Skeletal muscle tissue (tissue), 4 donors: Measurements from ENCODE around the gene RPS17. TPM values are rescaled to one million over a fixed set of nuclear protein-coding genes. Genes with fewer than 3 reads are reported as not detected.
A peak's percentile ranks its signal among the peaks of the same experiment; 100 is the strongest.

Source experiments
- H3K27ac ChIP-seq: one replicate; pipeline ENCODE4 v1.7.0; 2013; ENCODE audit warnings: mild to moderate bottlenecking, low read depth, low read length, inconsistent platforms
- H3K27me3 ChIP-seq, 3 donors: one replicate each; pipeline ENCODE4 v1.7.0; 2013; ENCODE audit warnings: low read length in 3 of 3; ENCODE audit not compliant: control insufficient read depth in 3 of 3, insufficient read depth in 3 of 3
- H3K36me3 ChIP-seq, 3 donors: one replicate each; pipeline ENCODE4 v1.7.0; 2013; ENCODE audit warnings: low read length in 3 of 3; ENCODE audit not compliant: control insufficient read depth in 3 of 3, insufficient read depth in 3 of 3
- H3K4me1 ChIP-seq, 3 donors: one replicate each; pipeline ENCODE4 v1.7.0; 2013; ENCODE audit warnings: low read length in 3 of 3, mild to moderate bottlenecking in 3 of 3; ENCODE audit not compliant: control insufficient read depth in 3 of 3, insufficient read depth in 3 of 3
- H3K4me3 ChIP-seq, 3 donors: one replicate each; pipeline ENCODE4 v1.7.0; 2013; ENCODE audit warnings: low read length in 3 of 3
- H3K9ac ChIP-seq, 3 donors: one replicate each; pipeline ENCODE4 v1.7.0; 2013; ENCODE audit warnings: low read length in 3 of 3, mild to moderate bottlenecking in 3 of 3, moderate library complexity in 2 of 3, low read depth in 1 of 3
- H3K9me3 ChIP-seq, 3 donors: one replicate each; pipeline ENCODE4 v1.7.0; 2013; ENCODE audit warnings: low read length in 3 of 3; ENCODE audit not compliant: control insufficient read depth in 3 of 3
- total RNA-seq: library from RNA; depleted of rRNA; stranded (reverse); fragments of >200 nt; gene quantifications from one replicate; pipeline ENCODE4 v1.2.3, GENCODE V29; 2014
- donor health status: Osteomylitis.

The RPS17 gene
- 2,242 TPM for total RNA-seq

DNA sequence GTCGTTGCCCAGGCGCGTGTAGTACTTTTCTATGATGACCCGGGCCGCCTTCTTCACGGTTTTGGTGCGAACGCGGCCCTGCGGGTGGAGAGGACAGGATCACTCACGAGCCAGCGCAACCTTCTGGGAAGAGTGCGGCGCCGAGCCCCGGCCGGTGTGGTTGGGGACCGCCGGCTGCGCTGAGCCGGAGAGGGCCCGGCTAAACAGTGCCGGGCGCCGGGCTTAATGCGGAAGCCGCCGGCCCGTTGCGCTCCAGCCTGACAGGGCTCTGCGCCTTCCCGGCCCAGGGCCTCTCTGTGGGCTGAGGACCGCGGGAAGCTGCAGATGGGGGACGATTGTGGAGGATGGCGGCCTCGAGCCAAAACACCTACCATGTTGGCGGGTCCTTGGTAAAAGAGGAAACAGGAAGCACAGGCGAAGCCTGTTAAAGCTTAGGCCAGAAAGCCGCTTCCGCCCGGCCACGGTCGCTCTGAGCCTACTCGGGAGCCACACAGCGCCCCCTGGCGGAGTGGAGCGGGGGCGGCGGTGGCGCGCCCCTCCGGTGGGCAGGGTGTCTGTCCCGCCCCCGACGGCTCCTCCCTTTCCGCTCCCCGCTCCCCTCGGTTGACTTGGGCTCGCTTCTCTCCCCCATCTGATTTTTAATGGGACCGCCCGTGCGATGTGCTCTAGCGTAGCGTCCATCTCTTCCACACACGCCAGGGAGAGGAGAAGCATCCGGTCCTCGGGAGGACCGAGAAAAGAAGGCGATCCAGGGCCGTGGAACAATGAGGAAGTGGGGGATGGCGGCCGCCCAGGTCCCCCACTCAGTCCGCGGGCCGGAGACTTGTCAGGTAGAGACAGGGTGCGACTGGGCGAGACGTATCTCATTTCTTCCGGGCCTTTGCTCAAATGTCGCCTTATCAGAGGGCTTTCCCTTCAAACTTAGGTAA, at the start of gene RPS17:
Gene RPS17, minus strand, starts transcription at position 403 of the 929 bp plus-strand sequence. Its CDS starts 29 bp downstream, at position 374.
- peaks cover 29 to 34% (median 31%) of the 10 kb centered on the region in 3 donors for H3K36me3 ChIP-seq
- H3K9ac ChIP-seq, result peak within 1 kb of the TSS; percentile 84 to 98 (median 95)
- peaks cover 7 to 28% (median 13%) of the 10 kb centered on the region in 3 donors for H3K4me1 ChIP-seq
- H3K4me3 ChIP-seq, result peak within 1 kb of the TSS; percentile 82 to 97 (median 90)
- H3K9me3 ChIP-seq, result no peaks in the 10 kb centered on the region
- H3K27ac ChIP-seq, result peak within 1 kb of the TSS; percentile 77
- H3K27me3 ChIP-seq, result no peaks in the 10 kb centered on the region

DNA sequence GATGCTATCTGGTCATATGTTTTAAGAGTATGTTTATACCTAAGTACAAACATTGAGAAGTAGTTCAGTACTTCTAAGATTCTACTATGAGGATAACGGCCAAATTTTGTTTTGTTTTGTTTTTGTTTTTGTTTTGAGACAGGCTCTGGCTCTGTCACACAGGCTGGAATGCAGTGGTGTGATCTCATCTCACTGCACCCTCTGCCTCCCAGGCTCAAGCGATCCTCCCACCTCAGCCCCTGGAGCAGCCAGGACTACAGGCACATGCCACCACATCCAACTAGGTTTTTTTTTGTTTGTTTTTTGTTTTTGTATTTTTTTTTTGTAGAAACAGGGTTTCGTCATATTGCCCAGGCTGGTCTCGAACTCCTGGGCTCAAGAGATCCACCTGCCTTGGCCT, 47.5 kb upstream of the RPS17 start:
- Histone ChIP-seq H3K9ac (no peak overlapping the region), H3K27me3 (peaks cover 0 to 3% (median 2%) of the 10 kb centered on the region in 3 donors)

GRCh38 chr15:82585072-82585471, 44.8 kb upstream of the RPS17 start:
- no peak overlapping the region for H3K27ac ChIP-seq
- H3K9ac ChIP-seq, result no peak overlapping the region
- H3K4me1 ChIP-seq, result no peaks in the 10 kb centered on the region
- no peak overlapping the region for H3K4me3 ChIP-seq
- H3K27me3 ChIP-seq, result peaks cover 0 to 4% (median 2%) of the 10 kb centered on the region in 3 donors
- no peaks in the 10 kb centered on the region for H3K36me3 ChIP-seq
- H3K9me3 ChIP-seq, result no peaks in the 10 kb centered on the region

More for the DNA sequence above, 47.5 kb upstream of the RPS17 start:
- H3K27ac ChIP-seq, result no peak overlapping the region
- H3K4me1 ChIP-seq, result no peaks in the 10 kb centered on the region
- no peaks in the 10 kb centered on the region for H3K9me3 ChIP-seq
- no peaks in the 10 kb centered on the region for H3K36me3 ChIP-seq
- no peak overlapping the region for H3K4me3 ChIP-seq

DNA sequence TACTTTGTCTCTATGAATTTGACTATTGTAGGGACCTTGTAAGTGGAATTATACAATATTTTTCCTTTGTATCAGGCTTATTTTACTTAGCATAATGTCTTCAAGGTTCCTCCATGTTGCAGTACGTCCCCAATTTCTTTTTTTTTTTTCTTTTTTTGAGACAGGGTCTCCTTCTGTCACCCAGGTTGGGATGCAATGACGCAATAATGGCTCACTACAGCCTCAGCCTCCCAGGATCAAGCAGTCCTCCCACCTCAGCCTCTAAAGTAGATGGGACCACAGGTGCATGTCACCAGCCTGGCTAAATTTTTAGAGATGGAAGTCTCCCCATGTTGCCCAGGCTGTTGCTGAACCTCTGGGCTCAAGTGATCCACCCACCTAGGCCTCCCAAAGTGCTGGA, 40.5 kb upstream of the RPS17 start:
- no peak overlapping the region for H3K27ac ChIP-seq
- H3K9ac ChIP-seq, result no peak overlapping the region
- H3K9me3 ChIP-seq, result no peaks in the 10 kb centered on the region
- H3K36me3 ChIP-seq, result no peaks in the 10 kb centered on the region
- H3K4me1 ChIP-seq, result no peaks in the 10 kb centered on the region
- H3K4me3 ChIP-seq, result no peak overlapping the region
- peaks cover 0 to 4% (median 2%) of the 10 kb centered on the region in 3 donors for H3K27me3 ChIP-seq

GRCh38 chr15:82575335-82575734, 35.1 kb upstream of the RPS17 start:
- Histone ChIP-seq H3K27me3 (no peaks in the 10 kb centered on the region), H3K9ac (no peak overlapping the region), H3K27ac (no peak overlapping the region), H3K9me3 (no peaks in the 10 kb centered on the region), H3K4me1 (peaks cover 7 to 16% (median 14%) of the 10 kb centered on the region in 3 donors), H3K4me3 (no peak overlapping the region), H3K36me3 (no peaks in the 10 kb centered on the region)

DNA sequence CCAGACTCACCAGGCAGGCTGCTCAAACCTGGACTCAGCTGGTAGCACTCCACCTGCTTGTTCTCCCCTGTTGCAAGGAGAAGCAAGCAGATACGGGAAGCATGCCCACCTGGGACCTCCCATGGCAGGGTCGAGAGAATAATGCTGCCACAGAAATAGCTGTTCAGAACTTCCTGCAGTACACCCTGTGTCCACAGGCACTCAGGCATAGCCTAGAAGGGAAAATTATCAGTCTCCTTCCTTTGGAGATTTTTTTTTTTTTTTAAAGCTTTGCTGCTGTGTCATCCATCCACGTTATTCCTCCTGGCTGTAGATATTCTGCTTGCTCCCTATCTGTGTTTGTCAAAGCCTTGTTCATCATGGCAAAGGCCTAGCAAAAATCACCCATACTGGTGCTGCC, 32.7 kb upstream of the RPS17 start:
- Histone ChIP-seq H3K27me3 (no peaks in the 10 kb centered on the region), H3K36me3 (peaks cover 0 to 4% (median 0%) of the 10 kb centered on the region in 3 donors), H3K4me1 (peaks cover 7 to 16% (median 14%) of the 10 kb centered on the region in 3 donors), H3K4me3 (no peak overlapping the region), H3K9me3 (no peaks in the 10 kb centered on the region), H3K9ac (no peak overlapping the region), H3K27ac (no peak overlapping the region)

- H3K9ac ChIP-seq, result peak overlapping the region in 1 of 3 donors; percentile 78
- no peak overlapping the region for H3K4me3 ChIP-seq
- H3K27ac ChIP-seq, result no peak overlapping the region
Measured at GRCh38 chr15:82572311-82572710, 32.1 kb upstream of the RPS17 start.

GRCh38 chr15:82571722-82572222, 31.5 kb upstream of the RPS17 start:
- peaks cover 0 to 4% (median 0%) of the 10 kb centered on the region in 3 donors for H3K36me3 ChIP-seq
- peaks cover 7 to 16% (median 14%) of the 10 kb centered on the region in 3 donors for H3K4me1 ChIP-seq
- H3K9ac ChIP-seq, result peak overlapping the region; percentile 38 to 78 (median 58)
- H3K27me3 ChIP-seq, result no peaks in the 10 kb centered on the region
- H3K27ac ChIP-seq, result peak overlapping the region; percentile 25
- H3K9me3 ChIP-seq, result no peaks in the 10 kb centered on the region
- peak overlapping the region; percentile 64 to 75 (median 66) for H3K4me3 ChIP-seq

More at GRCh38 chr15:82572311-82572710, 32.1 kb upstream of the RPS17 start:
- peaks cover 7 to 16% (median 14%) of the 10 kb centered on the region in 3 donors for H3K4me1 ChIP-seq
- H3K9me3 ChIP-seq, result no peaks in the 10 kb centered on the region
- peaks cover 0 to 4% (median 0%) of the 10 kb centered on the region in 3 donors for H3K36me3 ChIP-seq
- no peaks in the 10 kb centered on the region for H3K27me3 ChIP-seq

- H3K27ac ChIP-seq, result peak overlapping the region; percentile 25
Measured at GRCh38 chr15:82570721-82571508, 30.7 kb upstream of the RPS17 start.

More at GRCh38 chr15:82570721-82571508, 30.7 kb upstream of the RPS17 start:
- Histone ChIP-seq H3K9ac (peak overlapping the region; percentile 38 to 78 (median 58)), H3K4me1 (peaks cover 7 to 16% (median 14%) of the 10 kb centered on the region in 3 donors), H3K36me3 (peaks cover 0 to 4% (median 0%) of the 10 kb centered on the region in 3 donors), H3K27me3 (no peaks in the 10 kb centered on the region), H3K4me3 (peak overlapping the region in 2 of 3 donors; percentile 32 to 66), H3K9me3 (no peaks in the 10 kb centered on the region)
